Stimulated activated CD4-positive, alpha-beta T cell treated with anti-CD3 and anti-CD28 coated beads, TNF-alpha, amount 100 ng/mL, for 24 hours (primary cell): ENCODE data around the gene UGCG.
"Not testable (repeated sequence)": the region's sequence is repeated elsewhere in the genome, so short reads cannot be mapped to it uniquely, and the experiment has no call there.

ENCODE experiments used
- DNase-seq, 3 experiments: peaks; one replicate each; pipeline ENCODE4 v3.0.0-alpha.2; 2020; ENCODE audit warnings: low read depth in 3 of 3

Gene UGCG

GRCh38 chr9:111919875-111920274 lies 23.3 kb downstream of the UGCG start:
- no peak for DNase-seq

- DNase-seq = no peak
These were observed 23.9 kb downstream of the UGCG start for GRCh38 chr9:111920531-111920930.

GRCh38 chr9:111922324-111923013 lies 25.9 kb downstream of the UGCG start:
- no peak for DNase-seq

- no peak for DNase-seq
These were observed 27.7 kb downstream of the UGCG start for GRCh38 chr9:111924281-111924680.

GRCh38 chr9:111925017-111925770 lies 28.6 kb downstream of the UGCG start:
- DNase-seq = no peak

- no peak for DNase-seq
These were observed 29.2 kb downstream of the UGCG start for GRCh38 chr9:111925784-111926183.

- DNase-seq = peak in 1 of 3 experiments; percentile 22
These were observed 29.8 kb downstream of the UGCG start for GRCh38 chr9:111926421-111926875.

- DNase-seq = no peak
These were observed 31.7 kb downstream of the UGCG start for GRCh38 chr9:111928359-111928720.

- DNase-seq = no peak
These were observed 38.1 kb downstream of the UGCG start for GRCh38 chr9:111934747-111935146.

GRCh38 chr9:111936391-111936790 lies 39.8 kb downstream of the UGCG start:
- no peak for DNase-seq

- DNase-seq = no peak
These were observed 40.7 kb downstream of the UGCG start for GRCh38 chr9:111937301-111937700.

- DNase-seq = peak; percentile 14 to 63 (median 35)
These were observed 41.3 kb downstream of the UGCG start for GRCh38 chr9:111937781-111938426.

- DNase-seq = no peak
These were observed 41.8 kb downstream of the UGCG start for GRCh38 chr9:111938427-111938800.

- no peak for DNase-seq
These were observed 42.7 kb downstream of the UGCG start for GRCh38 chr9:111939322-111939721.

- DNase-seq = no peak
These were observed 44.1 kb downstream of the UGCG start for GRCh38 chr9:111940697-111941096.

- no peak for DNase-seq
These were observed 46.6 kb downstream of the UGCG start for GRCh38 chr9:111943200-111943599.

- no peak for DNase-seq
These were observed 47.1 kb downstream of the UGCG start for GRCh38 chr9:111943746-111944145.

- DNase-seq = no peak
These were observed 47.7 kb downstream of the UGCG start for GRCh38 chr9:111944241-111944866.

GRCh38 chr9:111945216-111945615 lies 48.6 kb downstream of the UGCG start:
- peak in 2 of 3 experiments; percentile 16 to 25 for DNase-seq

- not testable (repeated sequence) for DNase-seq
These were observed 51.5 kb downstream of the UGCG start for GRCh38 chr9:111948109-111948508.

GRCh38 chr9:111948951-111949350 lies 52.3 kb downstream of the UGCG start:
- DNase-seq = no peak

GRCh38 chr9:111949919-111950318 lies 53.3 kb downstream of the UGCG start:
- no peak for DNase-seq
